ENCODE measurements around the gene TRMT2A.

Gene TRMT2A

DNA sequence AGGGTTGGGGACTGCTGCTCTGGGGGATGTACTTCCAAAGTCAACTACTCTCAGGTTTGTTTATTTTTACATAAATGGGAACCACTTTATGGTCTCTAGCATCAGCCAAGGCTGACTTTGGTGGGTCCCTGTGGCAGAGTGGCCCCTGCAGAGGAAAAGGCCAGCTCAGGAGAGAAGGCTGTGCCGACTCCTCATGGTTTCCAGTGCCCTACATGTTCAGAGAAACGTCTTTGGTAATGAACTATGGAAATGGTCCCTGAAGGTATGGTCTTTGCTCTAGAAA is 11.5 kb upstream of the TRMT2A start:
- Histone ChIP-seq H3F3A (ENCODE audit: insufficient read depth, low read length) (peaks cover 36% of the 10 kb centered on the region), H3K4me3 (ENCODE audit: low read length) (no peak overlapping the region), H3K4me2 (ENCODE audit: low read depth, low read length) (no peak overlapping the region), H3K4me1 (ENCODE audit: low read length) (0 out of 2 replicates have a peak, but pooled peaks cover 3% of the 10 kb centered on the region), H3K79me2 (ENCODE audit: low read length) (peaks cover 25% of the 10 kb centered on the region), H3K36me3 (replicated peaks; ENCODE audit: insufficient read depth, low read length) (no peaks in the 10 kb centered on the region; the same call in 1 of the 2 replicates), H3K9me2 (replicated peaks; ENCODE audit: insufficient read depth, low read length) (no peaks in the 10 kb centered on the region), H3K27ac (ENCODE audit: low read length) (no peak overlapping the region; the same call in 1 of the 2 replicates), H2AFZ (ENCODE audit: low read length) (no peak overlapping the region), H3K9ac (ENCODE audit: low read length) (no peak overlapping the region), H3K27me3 (replicated peaks; ENCODE audit: insufficient read depth, low read length) (no peaks in the 10 kb centered on the region), H3K9me3 (replicated peaks; ENCODE audit: insufficient read depth, low read length) (no peaks in the 10 kb centered on the region), H4K20me1 (ENCODE audit: insufficient read depth, low read length) (peaks cover 9% of the 10 kb centered on the region; the same call in 1 of the 2 replicates)
- TF ChIP-seq, protein P1, sequence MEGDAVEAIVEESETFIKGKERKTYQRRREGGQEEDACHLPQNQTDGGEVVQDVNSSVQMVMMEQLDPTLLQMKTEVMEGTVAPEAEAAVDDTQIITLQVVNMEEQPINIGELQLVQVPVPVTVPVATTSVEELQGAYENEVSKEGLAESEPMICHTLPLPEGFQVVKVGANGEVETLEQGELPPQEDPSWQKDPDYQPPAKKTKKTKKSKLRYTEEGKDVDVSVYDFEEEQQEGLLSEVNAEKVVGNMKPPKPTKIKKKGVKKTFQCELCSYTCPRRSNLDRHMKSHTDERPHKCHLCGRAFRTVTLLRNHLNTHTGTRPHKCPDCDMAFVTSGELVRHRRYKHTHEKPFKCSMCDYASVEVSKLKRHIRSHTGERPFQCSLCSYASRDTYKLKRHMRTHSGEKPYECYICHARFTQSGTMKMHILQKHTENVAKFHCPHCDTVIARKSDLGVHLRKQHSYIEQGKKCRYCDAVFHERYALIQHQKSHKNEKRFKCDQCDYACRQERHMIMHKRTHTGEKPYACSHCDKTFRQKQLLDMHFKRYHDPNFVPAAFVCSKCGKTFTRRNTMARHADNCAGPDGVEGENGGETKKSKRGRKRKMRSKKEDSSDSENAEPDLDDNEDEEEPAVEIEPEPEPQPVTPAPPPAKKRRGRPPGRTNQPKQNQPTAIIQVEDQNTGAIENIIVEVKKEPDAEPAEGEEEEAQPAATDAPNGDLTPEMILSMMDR (IDR thresholded peaks at IDR 0.05; ENCODE audit: low read length) = no peak
- TF ChIP-seq EZH2phosphoT487 (IDR thresholded peaks at IDR 0.05; ENCODE audit: low read length) (no peak), EZH2 (optimal IDR thresholded peaks at IDR 0.05; ENCODE audit: low read depth, low read length) (no peak)
- DNase-seq = no peak

DNA sequence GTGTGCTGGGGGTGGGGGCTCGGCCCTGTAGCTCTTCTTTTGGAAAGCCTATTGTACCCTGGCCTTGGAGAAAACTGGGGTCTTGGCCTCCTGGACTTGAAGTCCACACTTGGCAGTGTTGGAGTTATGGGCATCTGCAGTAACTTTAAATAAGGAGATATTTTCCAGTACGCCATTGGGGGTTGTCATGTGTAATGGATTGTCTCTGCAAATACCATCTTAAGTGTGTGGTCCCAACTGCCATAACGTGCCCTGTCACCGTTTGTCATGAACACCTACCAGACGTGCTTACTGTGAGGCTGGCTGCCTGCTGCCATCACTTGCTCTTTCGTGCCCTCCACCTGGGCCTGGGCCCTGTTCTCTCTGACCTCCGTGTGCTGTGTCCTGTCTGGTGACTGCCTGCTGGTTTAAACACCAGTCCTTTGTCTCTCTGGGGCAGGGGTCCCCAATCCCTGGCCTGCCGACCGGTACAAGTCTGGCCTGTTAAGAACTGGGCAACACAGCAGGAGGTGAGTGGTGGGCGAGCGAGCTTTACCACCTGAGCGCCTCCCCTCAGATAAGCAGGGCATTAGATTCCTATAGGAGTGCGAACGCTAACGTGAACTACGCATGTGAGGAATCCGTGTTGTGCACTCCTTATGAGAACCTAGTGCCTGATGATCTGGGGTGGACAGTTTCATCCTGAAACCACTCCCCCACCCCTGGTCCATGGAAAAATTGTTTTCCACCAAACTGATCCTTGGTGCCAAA is 11.0 kb upstream of the TRMT2A start:
- no peak for DNase-seq
- Histone ChIP-seq H3K27me3 (replicated peaks; ENCODE audit: insufficient read depth, low read length) (no peaks in the 10 kb centered on the region), H2AFZ (ENCODE audit: low read length) (no peak overlapping the region), H3K9ac (ENCODE audit: low read length) (no peak overlapping the region), H4K20me1 (ENCODE audit: insufficient read depth, low read length) (peaks cover 12% of the 10 kb centered on the region; the same call in 1 of the 2 replicates), H3K4me1 (ENCODE audit: low read length) (0 out of 2 replicates have a peak, but pooled peaks cover 3% of the 10 kb centered on the region), H3K4me2 (ENCODE audit: low read depth, low read length) (no peak overlapping the region), H3K79me2 (ENCODE audit: low read length) (peaks cover 28% of the 10 kb centered on the region), H3K4me3 (ENCODE audit: low read length) (no peak overlapping the region), H3K9me3 (replicated peaks; ENCODE audit: insufficient read depth, low read length) (no peaks in the 10 kb centered on the region), H3K9me2 (replicated peaks; ENCODE audit: insufficient read depth, low read length) (no peaks in the 10 kb centered on the region), H3F3A (ENCODE audit: insufficient read depth, low read length) (peaks cover 36% of the 10 kb centered on the region), H3K27ac (ENCODE audit: low read length) (no peak overlapping the region), H3K36me3 (replicated peaks; ENCODE audit: insufficient read depth, low read length) (no peaks in the 10 kb centered on the region; the same call in 1 of the 2 replicates)
- TF ChIP-seq EZH2phosphoT487 (IDR thresholded peaks at IDR 0.05; ENCODE audit: low read length) = no peak
- TF ChIP-seq, protein P1 (IDR thresholded peaks at IDR 0.05; ENCODE audit: low read length) = no peak
- no peak for TF ChIP-seq EZH2 (optimal IDR thresholded peaks at IDR 0.05; ENCODE audit: low read depth, low read length)

DNA sequence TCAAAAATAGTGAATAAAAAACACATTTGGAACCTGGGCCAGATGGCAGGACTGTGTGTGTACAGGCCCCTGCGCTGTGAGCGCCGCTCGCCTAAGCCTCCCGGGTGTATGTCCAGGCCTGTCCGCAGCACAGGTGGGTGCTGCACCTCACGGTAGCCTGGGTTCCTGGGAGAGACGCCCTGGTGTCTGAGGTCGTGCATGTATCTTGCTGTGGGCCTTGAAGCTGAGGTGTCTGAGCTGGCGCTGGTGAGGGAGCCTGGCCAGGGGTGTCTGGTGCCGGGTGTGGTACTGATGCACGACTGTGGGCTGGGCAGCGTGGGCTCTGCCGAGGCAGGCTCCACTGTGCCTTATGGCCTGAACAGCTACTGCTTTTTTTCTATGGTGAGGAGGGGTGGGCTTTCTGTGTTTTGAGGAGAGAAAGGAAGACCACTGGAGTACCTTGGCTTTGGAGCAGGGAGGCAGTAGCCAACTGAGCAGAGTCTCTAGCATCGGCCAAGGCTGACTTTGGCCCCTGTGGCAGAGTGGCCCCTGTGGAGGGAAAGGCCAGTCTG is 10.4 kb upstream of the TRMT2A start:
- Histone ChIP-seq H3K27me3 (replicated peaks; ENCODE audit: insufficient read depth, low read length) (no peaks in the 10 kb centered on the region), H4K20me1 (ENCODE audit: insufficient read depth, low read length) (peaks cover 12% of the 10 kb centered on the region; the same call in 1 of the 2 replicates), H3K4me3 (ENCODE audit: low read length) (no peak overlapping the region), H3K4me1 (ENCODE audit: low read length) (0 out of 2 replicates have a peak, but pooled peaks cover 3% of the 10 kb centered on the region), H3K9ac (ENCODE audit: low read length) (no peak overlapping the region), H3K4me2 (ENCODE audit: low read depth, low read length) (no peak overlapping the region), H3K9me2 (replicated peaks; ENCODE audit: insufficient read depth, low read length) (no peaks in the 10 kb centered on the region), H3K9me3 (replicated peaks; ENCODE audit: insufficient read depth, low read length) (no peaks in the 10 kb centered on the region), H3K36me3 (replicated peaks; ENCODE audit: insufficient read depth, low read length) (no peaks in the 10 kb centered on the region; the same call in 1 of the 2 replicates), H3K79me2 (ENCODE audit: low read length) (peaks cover 28% of the 10 kb centered on the region), H3F3A (ENCODE audit: insufficient read depth, low read length) (peaks cover 36% of the 10 kb centered on the region), H3K27ac (ENCODE audit: low read length) (no peak overlapping the region), H2AFZ (ENCODE audit: low read length) (no peak overlapping the region)
- no peak for DNase-seq
- no peak for TF ChIP-seq EZH2phosphoT487 (IDR thresholded peaks at IDR 0.05; ENCODE audit: low read length)
- TF ChIP-seq, protein P1 (IDR thresholded peaks at IDR 0.05; ENCODE audit: low read length) = no peak
- no peak for TF ChIP-seq EZH2 (optimal IDR thresholded peaks at IDR 0.05; ENCODE audit: low read depth, low read length)
